Activated CD4-positive, alpha-beta T cell treated with anti-CD3 and anti-CD28 coated beads for 36 hours (primary cell): ENCODE data around the gene TMEM86B. TPM values are rescaled to one million over a fixed set of nuclear protein-coding genes. Genes with fewer than 3 reads are reported as not detected.

ENCODE experiments used
- ATAC-seq: fragments of 200-7000 bp; cut with Tn5 transposase; one replicate; pipeline ENCODE4 v1.10.0; 2021; ENCODE audit warnings: mild to moderate bottlenecking, moderate library complexity
- CTCF ChIA-PET: fragments of 350-600 bp; sonication (Branson Sonifier 250); formaldehyde crosslinking; loops from one replicate; lab custom pipeline; 2021; ENCODE audit warnings: antibody characterized with exemption; lab: Charles Lee
- POLR2A ChIA-PET: fragments of 350-600 bp; sonication (Branson Sonifier 250); formaldehyde crosslinking; loops from one replicate; lab custom pipeline; 2021; ENCODE audit warnings: antibody characterized with exemption, inconsistent platforms; lab: Charles Lee
- DNase-seq: peaks from one replicate; pipeline ENCODE4 v3.0.0-alpha.2; 2020
- H3K27ac Mint-ChIP-seq: one replicate; pipeline ENCODE4 v1.8.0; 2021; ENCODE audit warnings: mixed read lengths
- H3K27me3 Mint-ChIP-seq: one replicate; pipeline ENCODE4 v1.8.0; 2021; ENCODE audit warnings: mixed read lengths
- H3K36me3 Mint-ChIP-seq: one replicate; pipeline ENCODE4 v1.8.0; 2021; ENCODE audit warnings: low read depth, mixed read lengths
- H3K4me1 Mint-ChIP-seq: one replicate; pipeline ENCODE4 v1.8.0; 2021; ENCODE audit warnings: mixed read lengths
- H3K4me3 Mint-ChIP-seq: one replicate; pipeline ENCODE4 v1.8.0; 2021; ENCODE audit warnings: mild to moderate bottlenecking, moderate library complexity, mixed read lengths
- H3K9me3 Mint-ChIP-seq: one replicate; pipeline ENCODE4 v1.8.0; 2021; ENCODE audit warnings: low read depth, mixed read lengths
- intact Hi-C, 2 experiments: fragments of 100-400 bp; cut with DNase I in 1 of 2; cut with micrococcal nuclease in 1 of 2; formaldehyde crosslinking; loops; one replicate each; pipeline versions ENCODE4 v1.14.2 to v1.15.1; 2022 to 2024; cut with DNase I, micrococcal nuclease
- total RNA-seq, 2 experiments: library from RNA; stranded (reverse); gene quantifications; one replicate each; pipeline ENCODE4 v1.2.3, GENCODE V29; 2021

TMEM86B gene
- total RNA-seq, 2 experiments from 2014 or later: 4.9 to 9.0 TPM

DNA sequence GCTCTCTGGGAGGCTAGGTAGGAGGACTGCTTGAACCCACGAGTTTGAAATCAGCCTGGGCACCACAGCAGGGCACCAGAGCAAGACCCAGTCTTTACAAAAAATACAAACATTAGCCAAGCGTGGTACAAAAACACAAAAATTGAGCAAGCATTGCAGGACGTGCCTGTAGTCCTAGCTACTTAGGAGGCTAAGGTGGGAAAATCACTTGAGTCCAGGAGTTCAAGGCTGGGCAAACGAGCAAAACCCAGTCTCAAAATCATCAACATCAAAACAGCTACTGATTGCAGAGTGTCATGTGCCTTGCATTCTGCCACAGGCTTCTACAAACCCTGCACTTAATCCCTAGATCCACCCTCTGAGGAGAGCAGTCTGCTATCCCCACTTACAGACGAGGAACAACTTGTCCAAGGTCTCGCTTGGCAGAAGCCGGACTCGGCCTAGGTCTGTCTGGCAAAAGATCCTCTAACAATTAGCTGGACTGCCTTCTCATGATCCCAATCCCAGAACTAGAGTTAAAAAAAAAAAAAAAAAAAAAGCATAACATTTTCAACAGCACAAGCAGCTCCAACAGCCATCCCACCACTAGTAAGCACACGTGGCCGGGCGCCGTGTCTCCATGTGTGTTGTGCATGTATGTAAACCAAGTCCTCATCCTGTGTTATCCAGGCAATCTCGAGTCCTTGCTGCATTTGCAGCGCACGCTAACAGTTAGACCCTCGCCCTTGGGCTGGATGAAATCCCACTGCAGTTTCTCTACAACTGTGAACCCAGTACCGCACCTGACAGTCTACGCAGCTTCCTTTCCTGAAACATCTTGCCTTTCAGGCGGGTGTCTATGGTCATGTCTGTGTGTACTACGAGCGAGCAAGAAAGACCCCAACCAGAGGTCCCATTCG is 28.2 kb upstream of the TMEM86B start:
- Mint-ChIP-seq H3K27ac (peak overlapping the region; percentile 98), H3K4me1 (peaks cover 41% of the 10 kb centered on the region)
- intact Hi-C loops: loop anchor here (5.0 to 10.0 kb wide), 4 partner anchors 385 to 1058 kb away; partner anchors contain the start of genes ZNF580 (in 2 of the 2), ZNF581 (in 2 of the 2), RPS9 (in 1 of the 2) and ZNF787 (in 1 of the 2)

DNA sequence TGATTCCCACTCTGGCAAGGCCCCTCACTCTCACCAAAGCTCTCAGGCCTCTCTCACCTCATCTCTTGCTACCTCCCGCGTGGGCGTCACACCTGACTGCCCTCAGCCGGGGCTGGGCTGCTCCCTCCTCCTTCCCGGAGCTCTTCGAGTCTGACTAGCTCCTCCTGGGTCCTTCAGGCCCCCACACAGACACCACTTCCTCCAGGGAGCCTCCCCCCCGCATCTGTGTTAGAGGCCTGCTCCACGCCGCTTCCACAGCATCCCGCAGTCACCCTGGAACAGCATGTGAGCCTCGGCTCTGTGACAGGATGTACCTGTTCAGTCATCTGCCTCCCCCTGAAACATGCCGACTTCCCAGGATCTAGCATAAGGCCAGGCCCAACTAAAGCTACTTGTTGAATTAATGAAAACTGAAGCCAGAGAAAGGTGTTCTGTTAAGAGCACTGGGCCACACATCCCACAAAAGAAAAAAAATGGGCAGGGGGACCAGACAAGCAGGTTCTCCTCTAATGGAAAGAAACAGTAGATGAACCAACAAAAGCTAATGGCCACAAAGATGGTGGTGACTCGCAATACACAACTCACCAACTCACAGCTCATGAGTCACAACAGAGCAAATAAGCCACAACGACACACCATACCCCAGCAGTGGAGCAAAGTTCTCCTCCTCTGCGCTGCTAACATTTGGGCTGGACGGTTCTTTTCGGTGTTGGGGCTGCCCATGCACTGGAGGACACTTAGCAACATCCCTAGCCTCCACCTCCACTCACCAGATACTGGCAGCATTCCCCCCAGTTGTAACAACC is 27.3 kb upstream of the TMEM86B start:
- peak; percentile 85 for DNase-seq
- Mint-ChIP-seq H3K4me3 (peak overlapping the region; percentile 95), H3K9me3 (no peaks in the 10 kb centered on the region), H3K27me3 (no peaks in the 10 kb centered on the region), H3K27ac (peak overlapping the region; percentile 98), H3K4me1 (peaks cover 51% of the 10 kb centered on the region), H3K36me3 (peaks cover 57% of the 10 kb centered on the region)
- POLR2A ChIA-PET: interaction anchor here (0.6 to 2.2 kb wide), 8 partner anchors 25 to 318 kb away, joined by 3 to 12 read pairs (median 3); partner anchors contain the start of genes HSPBP1 and TMEM238
- ATAC-seq: peak; percentile 24
- intact Hi-C loops: loop anchor here (2.0 to 10.0 kb wide), 5 partner anchors 129 to 1059 kb away; partner anchors contain the start of genes ZNF580 (in 2 of the 2), ZNF581 (in 2 of the 2), RPL28 (in 1 of the 2) and RPS9 (in 1 of the 2)
- CTCF ChIA-PET: interaction anchor here (0.8 to 2.2 kb wide), 3 partner anchors 24 to 114 kb away, joined by 3 to 6 read pairs (median 4); partner anchors contain the start of gene HSPBP1

More for the DNA sequence above, 28.2 kb upstream of the TMEM86B start:
- peaks cover 48% of the 10 kb centered on the region for H3K36me3 Mint-ChIP-seq
- peak; percentile 53 for DNase-seq
- H3K4me3 Mint-ChIP-seq: peak overlapping the region; percentile 95
- no peak for ATAC-seq
- ChIA-PET POLR2A (interaction anchor here (0.6 to 1.5 kb wide), 4 partner anchors 23 to 241 kb away, joined by 3 to 6 read pairs (median 3); partner anchors contain the start of gene KMT5C), CTCF (interaction anchor here (1.5 to 2.2 kb wide), 2 partner anchors 23 to 36 kb away, joined by 4 to 6 read pairs; partner anchors contain the start of gene HSPBP1)
- no peaks in the 10 kb centered on the region for H3K27me3 Mint-ChIP-seq
- H3K9me3 Mint-ChIP-seq: no peaks in the 10 kb centered on the region

DNA sequence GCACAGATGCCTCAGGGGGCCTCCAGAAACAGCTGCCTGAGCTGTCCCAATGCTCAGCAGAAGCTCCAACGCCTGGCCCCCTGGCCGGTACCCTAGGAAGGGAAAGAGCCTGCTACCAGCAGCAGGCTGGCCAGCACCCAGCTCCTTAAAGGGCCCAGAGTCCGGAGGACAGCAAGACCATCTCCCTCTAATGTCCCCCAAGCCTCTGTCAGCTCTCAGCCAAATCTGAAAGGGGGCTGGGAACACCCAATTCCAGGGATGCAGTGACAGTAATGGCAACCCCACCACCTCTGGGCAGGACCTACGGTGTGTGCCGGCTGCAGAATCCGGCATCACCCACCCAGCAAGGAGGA is 26.0 kb upstream of the TMEM86B start:
- Mint-ChIP-seq H3K36me3 (peaks cover 60% of the 10 kb centered on the region), H3K4me1 (peaks cover 52% of the 10 kb centered on the region), H3K27me3 (no peaks in the 10 kb centered on the region), H3K27ac (peak overlapping the region; percentile 98), H3K4me3 (peak overlapping the region; percentile 95), H3K9me3 (no peaks in the 10 kb centered on the region)
- DNase-seq (no peak), ATAC-seq (no peak)
- intact Hi-C loops: loop anchor here (1.0 to 10.0 kb wide), 3 partner anchors 85 to 1060 kb away; partner anchors contain the start of genes KMT5C (in 1 of the 2), RPL28 (in 1 of the 2), TMEM238 (in 1 of the 2) and ZSCAN5A (in 1 of the 2)
- ChIA-PET CTCF (interaction anchor here (0.7 to 2.2 kb wide), 7 partner anchors 25 to 400 kb away, joined by 3 to 7 read pairs (median 4); partner anchors contain the start of gene HSPBP1), POLR2A (interaction anchor here (0.5 to 2.2 kb wide), 4 partner anchors 26 to 152 kb away, joined by 3 to 12 read pairs (median 4); partner anchors contain the start of genes HSPBP1, KMT5C and TMEM238)

DNA sequence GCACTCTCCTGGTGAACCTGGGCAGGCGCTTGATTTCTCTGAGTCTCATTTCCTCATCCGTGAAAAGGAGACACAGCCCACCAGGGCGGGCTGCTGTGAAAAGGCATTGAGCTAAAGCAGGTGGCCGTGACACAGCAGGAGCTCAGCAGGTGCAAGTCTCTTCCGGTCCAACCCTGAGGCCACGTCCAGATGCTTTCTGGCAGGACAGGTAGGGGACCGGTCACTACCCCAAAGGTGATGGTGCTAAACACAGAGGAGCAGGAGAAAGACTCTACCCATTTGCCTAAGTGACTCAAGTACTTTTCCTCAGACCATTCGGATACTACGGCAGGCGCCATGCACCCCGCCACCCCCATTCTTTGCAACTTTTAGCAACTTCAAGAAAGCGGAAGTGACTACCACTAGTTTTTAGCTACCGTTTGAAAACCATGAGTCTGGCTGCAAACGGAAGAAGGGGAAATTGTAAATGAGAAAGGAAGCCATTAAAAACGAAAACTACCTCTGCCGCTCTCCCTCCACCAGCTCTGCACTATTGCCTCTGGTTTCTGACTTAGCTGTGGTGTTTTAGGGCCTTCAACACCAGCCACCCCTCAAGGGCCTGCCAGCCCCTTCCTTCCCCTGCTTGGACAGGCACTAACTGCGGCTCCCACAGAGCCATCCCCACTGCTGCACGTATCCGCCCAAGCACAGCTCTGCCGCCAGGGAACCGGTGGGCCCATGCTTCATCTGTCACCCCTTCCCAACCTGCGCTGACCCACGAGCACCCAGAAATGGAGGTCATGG is 25.5 kb upstream of the TMEM86B start:
- intact Hi-C loops: loop anchor here (1.0 to 10.0 kb wide), 4 partner anchors 38 to 1061 kb away; partner anchors contain the start of genes KMT5C (in 1 of the 2), RPL28 (in 1 of the 2), TMEM238 (in 1 of the 2) and ZSCAN5A (in 1 of the 2)
- Mint-ChIP-seq H3K36me3 (peaks cover 62% of the 10 kb centered on the region), H3K4me3 (peak overlapping the region; percentile 95), H3K27ac (peak overlapping the region; percentile 98), H3K27me3 (no peaks in the 10 kb centered on the region), H3K4me1 (peaks cover 50% of the 10 kb centered on the region), H3K9me3 (no peaks in the 10 kb centered on the region)
- CTCF ChIA-PET: interaction anchor here (0.7 to 2.2 kb wide), 8 partner anchors 26 to 400 kb away, joined by 3 to 7 read pairs (median 4); partner anchors contain the start of genes HSPBP1 and KMT5C
- DNase-seq (peak; percentile 77), ATAC-seq (peak; percentile 19)
- POLR2A ChIA-PET: interaction anchor here (0.5 to 2.2 kb wide), 5 partner anchors 8 to 805 kb away, joined by 3 to 12 read pairs (median 5); partner anchors contain the start of genes HSPBP1, KMT5C and LENG8

DNA sequence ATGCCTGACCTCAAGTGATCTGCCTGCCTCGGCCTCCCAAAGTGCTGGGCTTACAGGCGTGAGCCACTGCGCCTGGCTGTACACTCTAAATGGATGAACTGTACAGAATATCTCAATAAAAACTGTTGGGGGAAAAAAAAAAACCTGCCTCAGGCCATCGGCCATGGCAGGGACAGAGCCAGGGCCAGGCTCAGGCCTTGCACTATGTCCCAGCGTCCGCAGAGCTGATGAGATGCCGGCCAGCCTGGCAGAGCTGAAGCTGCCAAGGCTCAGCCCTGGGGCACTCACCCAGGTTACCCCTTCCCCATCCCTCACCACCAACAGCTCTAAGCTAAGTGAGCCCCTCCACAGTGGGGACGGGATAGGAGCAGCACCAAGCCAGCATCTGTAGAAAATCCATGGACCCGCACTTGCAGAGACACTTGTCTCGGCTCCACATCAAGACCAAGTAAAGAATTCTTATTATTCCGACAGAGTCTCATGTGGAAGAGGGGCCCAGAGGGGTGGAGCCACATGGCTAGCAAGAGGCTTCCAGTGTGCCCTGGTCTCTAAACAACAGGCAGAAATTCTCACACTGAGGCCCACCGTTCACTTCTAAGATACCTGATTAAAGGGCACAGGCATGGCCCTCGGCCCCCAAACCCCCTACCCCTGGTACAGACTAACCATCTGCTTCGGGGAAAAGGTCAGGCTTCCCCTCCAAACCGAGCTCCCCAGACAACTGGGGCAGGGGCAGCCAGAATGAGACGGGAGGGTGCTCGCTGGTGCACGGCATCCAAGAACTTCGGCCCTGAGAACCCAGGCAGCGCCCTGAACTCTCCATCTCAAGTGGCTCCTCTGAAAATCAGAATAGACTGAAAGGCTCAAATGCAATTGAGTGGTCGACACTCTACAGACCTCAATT is 24.4 kb upstream of the TMEM86B start:
- Mint-ChIP-seq H3K36me3 (peaks cover 64% of the 10 kb centered on the region), H3K27ac (peak overlapping the region; percentile 98), H3K27me3 (no peaks in the 10 kb centered on the region), H3K4me3 (peak overlapping the region; percentile 95), H3K4me1 (peaks cover 60% of the 10 kb centered on the region), H3K9me3 (no peaks in the 10 kb centered on the region)
- DNase-seq: no peak
- intact Hi-C loops: loop anchor here (1.0 to 10.0 kb wide), 2 partner anchors 37 to 1062 kb away; partner anchors contain the start of gene ZSCAN5A (in 1 of the 2)
- CTCF ChIA-PET: interaction anchor here (0.8 to 1.0 kb wide), 2 partner anchors 27 to 86 kb away, joined by 3 to 4 read pairs; partner anchors contain the start of genes HSPBP1 and KMT5C
- POLR2A ChIA-PET: interaction anchor here (1.1 to 2.2 kb wide), 2 partner anchors 7 to 27 kb away, joined by 5 to 12 read pairs; partner anchors contain the start of gene HSPBP1
- ATAC-seq: no peak

DNA sequence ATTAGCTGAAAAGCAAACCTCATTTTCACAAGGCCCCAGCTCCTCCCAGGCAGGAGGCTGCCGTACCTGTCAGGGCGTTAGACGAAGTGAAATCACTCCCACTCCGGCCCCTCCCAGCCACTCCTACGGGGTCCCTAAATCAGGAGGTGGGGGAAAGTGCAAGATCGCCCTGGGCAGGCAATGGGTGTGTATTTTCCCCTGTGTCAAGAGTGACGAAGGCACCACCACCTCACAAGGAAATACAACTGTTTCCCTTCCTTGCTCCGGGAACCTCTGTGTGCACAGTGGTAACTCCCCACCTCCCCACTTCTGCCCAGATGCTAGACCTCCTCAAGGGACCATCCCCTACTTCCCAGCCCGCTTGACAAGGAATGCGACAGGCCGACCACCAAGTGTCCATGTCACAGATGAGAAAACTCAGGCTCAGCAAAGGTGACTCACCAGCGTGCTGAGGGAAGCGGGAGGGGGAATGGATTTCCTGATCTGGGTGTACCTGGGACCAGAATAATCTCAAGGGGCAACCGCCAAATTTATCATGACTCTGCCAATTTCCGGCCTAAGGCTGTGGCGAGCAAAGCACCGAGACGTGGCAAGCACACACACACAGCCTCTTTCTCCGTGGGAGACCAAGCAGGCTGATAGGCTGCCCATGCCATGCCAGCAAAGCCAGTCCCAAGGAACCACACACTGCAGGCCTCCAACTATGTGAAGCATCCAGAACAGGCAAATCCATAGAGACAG is 22.9 kb upstream of the TMEM86B start:
- Mint-ChIP-seq H3K27me3 (no peaks in the 10 kb centered on the region), H3K4me3 (peak overlapping the region; percentile 95), H3K27ac (peak overlapping the region; percentile 98), H3K36me3 (peaks cover 51% of the 10 kb centered on the region), H3K9me3 (no peaks in the 10 kb centered on the region), H3K4me1 (peaks cover 55% of the 10 kb centered on the region)
- CTCF ChIA-PET: interaction anchor here (0.6 to 1.0 kb wide), 3 partner anchors 10 to 528 kb away, joined by 3 to 4 read pairs (median 3); partner anchors contain the start of gene HSPBP1
- POLR2A ChIA-PET: interaction anchor here (1.2 kb wide), 1 partner anchor 9 kb away, joined by 3 read pairs; no protein-coding TSS in a partner anchor
- DNase-seq (peak; percentile 70), ATAC-seq (peak; percentile 24)
- intact Hi-C loops: loop anchor here in 1 of 2 experiments (10.0 kb wide), 1 partner anchor 1063 kb away; the partner anchor contains the start of gene ZSCAN5A

DNA sequence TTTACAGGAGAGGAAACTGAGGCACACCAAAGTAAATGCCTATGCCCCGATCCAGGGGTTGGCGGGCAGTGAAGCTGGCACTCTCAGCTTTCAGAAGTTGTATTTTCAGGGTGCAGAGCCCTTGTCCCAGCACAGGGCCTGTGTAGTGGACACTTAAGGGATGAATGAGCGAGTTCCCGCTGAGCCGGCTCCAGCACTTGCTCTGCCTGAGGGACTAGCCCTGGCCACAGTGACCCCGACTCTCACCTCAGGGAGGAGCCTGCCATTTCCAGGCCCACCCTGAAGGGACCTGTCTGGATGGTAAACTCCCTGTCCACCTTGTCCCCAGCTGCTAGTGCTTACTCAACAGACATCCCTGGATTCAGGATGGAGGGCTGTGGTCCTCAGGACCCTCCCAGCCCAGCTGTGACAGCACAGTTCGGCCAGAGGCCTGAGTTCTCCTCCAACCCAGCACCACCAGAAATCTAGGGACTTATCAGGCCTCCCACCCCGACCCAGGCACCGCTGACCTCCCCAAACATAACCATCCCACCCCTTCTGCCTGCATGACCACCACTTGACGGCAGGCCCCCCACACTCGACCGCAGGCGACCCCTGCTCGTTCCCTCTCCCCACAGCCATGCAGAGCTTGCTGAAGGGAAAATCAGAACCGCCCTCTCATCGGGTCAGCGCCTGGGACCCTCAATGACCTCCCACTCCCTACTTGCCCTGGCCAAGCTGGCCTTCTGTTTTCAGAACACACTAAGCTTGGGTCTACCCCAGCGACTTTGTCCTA is 21.9 kb upstream of the TMEM86B start:
- DNase-seq (no peak), ATAC-seq (no peak)
- no peaks in the 10 kb centered on the region for H3K27me3 Mint-ChIP-seq
- H3K36me3 Mint-ChIP-seq: peaks cover 47% of the 10 kb centered on the region
- peak overlapping the region; percentile 98 for H3K27ac Mint-ChIP-seq
- H3K9me3 Mint-ChIP-seq: no peaks in the 10 kb centered on the region
- intact Hi-C loops: loop anchor here in 1 of 2 experiments (10.0 kb wide), 1 partner anchor 1064 kb away; the partner anchor contains the start of gene ZSCAN5A
- H3K4me3 Mint-ChIP-seq: no peak overlapping the region
- POLR2A ChIA-PET: interaction anchor here (1.2 kb wide), 1 partner anchor 10 kb away, joined by 3 read pairs; no protein-coding TSS in a partner anchor
- H3K4me1 Mint-ChIP-seq: peaks cover 46% of the 10 kb centered on the region
- CTCF ChIA-PET: interaction anchor here (0.6 to 1.0 kb wide), 3 partner anchors 11 to 527 kb away, joined by 3 to 4 read pairs (median 3); no protein-coding TSS in a partner anchor
